ENCODE measurements around the gene TM2D1.

- TF ChIP-seq POLR2AphosphoS5 (IDR thresholded peaks at IDR 0.05) (no peak), TAF1 (IDR thresholded peaks at IDR 0.05; ENCODE audit: low read depth) (no peak), CTCF (IDR thresholded peaks at IDR 0.05; ENCODE audit: poor library complexity, severe bottlenecking) (no peak), EZH2 (IDR thresholded peaks at IDR 0.05; ENCODE audit: borderline replicate concordance, insufficient read depth, low read length, poor library complexity, severe bottlenecking) (no peak), MXI1 (conservative IDR thresholded peaks at IDR 0.05; ENCODE audit: poor library complexity, severe bottlenecking) (no peak), REST (IDR thresholded peaks at IDR 0.05; ENCODE audit: borderline replicate concordance) (no peak)
Observed at GRCh38 chr1:61724506-61724812, 482 bp downstream of the TM2D1 start.

All from neural cell (in vitro differentiated cells).